Inflammatory macrophage (primary cell): Measurements from ENCODE around the gene ADRA2A.
A peak's percentile ranks its signal among the peaks of the same experiment; 100 is the strongest.

ENCODE experiments used
- DNase-seq, 2 donors: peaks; one replicate each; pipeline ENCODE4 v3.0.0-alpha.2; 2020 to 2022

ADRA2A gene

GRCh38 chr10:111083222-111084095 is 6.6 kb downstream of the ADRA2A start:
- DNase-seq: no peak

- DNase-seq: no peak
These were observed 7.8 kb downstream of the ADRA2A start for GRCh38 chr10:111084366-111085255.

GRCh38 chr10:111085690-111086353 is 9.0 kb downstream of the ADRA2A start:
- no peak for DNase-seq

GRCh38 chr10:111086574-111086973 is 9.7 kb downstream of the ADRA2A start:
- DNase-seq: peak; percentile 12 to 36

GRCh38 chr10:111087331-111087756 is 10.5 kb downstream of the ADRA2A start:
- DNase-seq: no peak

- DNase-seq: no peak
These were observed 11.2 kb downstream of the ADRA2A start for GRCh38 chr10:111087968-111088505.

- no peak for DNase-seq
These were observed 12.5 kb downstream of the ADRA2A start for GRCh38 chr10:111089293-111089692.

GRCh38 chr10:111091833-111092232 is 15.0 kb downstream of the ADRA2A start:
- no peak for DNase-seq

GRCh38 chr10:111093741-111094380 is 17.0 kb downstream of the ADRA2A start:
- peak in 1 of 2 donors; percentile 39 for DNase-seq

GRCh38 chr10:111098679-111099437 is 22.0 kb downstream of the ADRA2A start:
- no peak for DNase-seq

- DNase-seq: no peak
These were observed 23.4 kb downstream of the ADRA2A start for GRCh38 chr10:111100198-111100597.

GRCh38 chr10:111101796-111102195 is 25.0 kb downstream of the ADRA2A start:
- no peak for DNase-seq

GRCh38 chr10:111102359-111102837 is 25.6 kb downstream of the ADRA2A start:
- DNase-seq: no peak

GRCh38 chr10:111103196-111103840 is 26.5 kb downstream of the ADRA2A start:
- no peak for DNase-seq

- DNase-seq: no peak
These were observed 28.0 kb downstream of the ADRA2A start for GRCh38 chr10:111104811-111105210.

GRCh38 chr10:111106081-111106480 is 29.3 kb downstream of the ADRA2A start:
- DNase-seq: no peak

- DNase-seq: no peak
These were observed 30.2 kb downstream of the ADRA2A start for GRCh38 chr10:111107023-111107422.

GRCh38 chr10:111107846-111108245 is 31.0 kb downstream of the ADRA2A start:
- DNase-seq: no peak

- no peak for DNase-seq
These were observed 31.6 kb downstream of the ADRA2A start for GRCh38 chr10:111108441-111108840.

- no peak for DNase-seq
These were observed 32.8 kb downstream of the ADRA2A start for GRCh38 chr10:111109501-111110242.
